DMS153 treated with DMSO at 0.1 percent for 48 hours (cell line): ENCODE data around the gene INPP5J.

Experiments
- DNase-seq: peaks from one replicate; lab custom pipeline; 2025; ENCODE audit not compliant: unreplicated experiment; lab: John Stamatoyannopoulos, UW

INPP5J gene

DNA sequence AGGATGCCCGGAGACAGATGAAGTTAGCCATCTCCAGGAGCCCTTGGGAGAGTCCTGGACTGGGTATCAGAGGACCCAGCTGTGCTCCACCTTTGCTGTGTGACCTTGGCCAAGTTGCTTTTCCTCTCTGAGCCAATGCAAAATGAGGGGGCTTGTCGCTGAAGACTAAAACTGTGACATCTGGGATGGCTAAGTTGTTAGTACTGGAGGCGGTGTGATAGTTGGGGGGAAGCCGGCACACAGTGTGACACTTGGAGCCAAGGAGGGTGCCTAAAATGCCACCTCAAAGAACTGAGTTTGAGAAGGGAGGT is 481 bp downstream of the INPP5J start:
- no peak for DNase-seq

DNA sequence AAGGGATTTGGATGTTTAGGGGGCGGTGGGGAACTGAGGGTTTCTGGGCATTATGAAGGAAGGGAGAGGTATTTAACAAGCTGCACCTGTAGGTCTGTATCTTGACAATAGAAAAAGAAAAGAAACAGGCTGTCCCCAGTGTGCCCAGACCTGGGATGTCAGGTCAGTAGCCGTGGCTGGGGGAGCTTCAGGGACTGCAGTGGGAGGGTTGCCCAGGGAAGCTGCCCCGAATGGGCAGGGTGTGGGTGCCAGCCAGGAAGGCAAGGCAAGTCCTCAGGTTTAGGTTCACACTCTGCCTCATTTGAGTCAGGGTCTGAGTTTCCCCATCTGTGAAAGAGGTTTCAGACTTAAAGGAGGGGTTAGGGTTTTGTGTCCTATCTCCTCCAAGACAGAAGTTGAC is 1.5 kb downstream of the INPP5J start:
- no peak for DNase-seq

GRCh38 chr22:31124811-31125465 is 2.2 kb downstream of the INPP5J start:
- no peak for DNase-seq

- DNase-seq, result no peak
Observed at GRCh38 chr22:31125521-31126117, 2.9 kb downstream of the INPP5J start.

GRCh38 chr22:31126128-31126868 is 3.5 kb downstream of the INPP5J start:
- no peak for DNase-seq

DNA sequence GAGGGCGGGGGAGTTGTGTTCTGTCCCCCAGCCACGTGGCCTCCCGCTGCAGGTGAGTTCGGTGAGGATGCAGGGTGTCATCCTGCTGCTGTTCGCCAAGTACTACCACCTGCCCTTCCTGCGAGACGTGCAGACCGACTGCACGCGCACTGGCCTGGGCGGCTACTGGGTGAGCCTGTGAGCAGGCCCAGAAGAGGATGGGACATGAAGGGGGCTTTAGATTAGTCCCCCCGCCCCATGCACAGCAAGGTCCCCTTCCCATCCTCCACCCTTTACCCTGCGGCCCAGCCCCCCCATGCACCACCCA is 4.1 kb downstream of the INPP5J start:
- DNase-seq, result no peak

- no peak for DNase-seq
Observed at GRCh38 chr22:31127181-31127772, 4.5 kb downstream of the INPP5J start.

GRCh38 chr22:31128156-31128555 is 5.4 kb downstream of the INPP5J start:
- DNase-seq, result no peak

DNA sequence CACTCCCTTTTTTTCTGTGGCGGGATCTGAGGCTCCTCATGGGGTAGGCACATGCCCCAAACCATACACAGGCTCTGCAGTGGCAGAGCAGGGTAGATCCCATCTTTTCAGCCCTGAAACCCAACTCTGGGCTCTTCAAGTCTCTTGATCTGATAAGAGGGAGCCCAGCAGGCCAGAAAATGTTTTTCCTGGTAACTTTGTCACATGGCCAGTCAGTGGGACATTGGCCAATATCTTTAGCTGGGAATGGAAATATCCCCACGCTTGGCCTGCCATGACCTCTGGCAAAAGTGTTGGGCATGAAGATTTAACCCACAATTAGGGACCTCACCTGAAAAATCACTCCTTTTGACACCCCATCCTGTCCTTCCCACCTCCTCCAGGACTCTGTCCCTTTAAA is 8.1 kb downstream of the INPP5J start:
- DNase-seq, result no peak

DNA sequence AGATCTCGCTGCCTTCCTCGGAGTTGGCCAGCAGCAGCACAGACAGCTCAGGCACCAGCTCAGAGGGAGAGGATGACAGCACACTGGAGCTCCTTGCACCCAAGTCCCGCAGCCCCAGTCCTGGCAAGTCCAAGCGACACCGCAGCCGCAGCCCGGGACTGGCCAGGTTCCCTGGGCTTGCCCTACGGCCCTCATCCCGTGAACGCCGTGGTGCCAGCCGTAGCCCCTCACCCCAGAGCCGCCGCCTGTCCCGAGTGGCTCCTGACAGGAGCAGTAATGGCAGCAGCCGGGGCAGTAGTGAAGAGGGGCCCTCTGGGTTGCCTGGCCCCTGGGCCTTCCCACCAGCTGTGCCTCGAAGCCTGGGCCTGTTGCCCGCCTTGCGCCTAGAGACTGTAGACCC is 11.1 kb downstream of the INPP5J start:
- no peak for DNase-seq

GRCh38 chr22:31134688-31135087 is 11.9 kb downstream of the INPP5J start:
- DNase-seq, result no peak

DNA sequence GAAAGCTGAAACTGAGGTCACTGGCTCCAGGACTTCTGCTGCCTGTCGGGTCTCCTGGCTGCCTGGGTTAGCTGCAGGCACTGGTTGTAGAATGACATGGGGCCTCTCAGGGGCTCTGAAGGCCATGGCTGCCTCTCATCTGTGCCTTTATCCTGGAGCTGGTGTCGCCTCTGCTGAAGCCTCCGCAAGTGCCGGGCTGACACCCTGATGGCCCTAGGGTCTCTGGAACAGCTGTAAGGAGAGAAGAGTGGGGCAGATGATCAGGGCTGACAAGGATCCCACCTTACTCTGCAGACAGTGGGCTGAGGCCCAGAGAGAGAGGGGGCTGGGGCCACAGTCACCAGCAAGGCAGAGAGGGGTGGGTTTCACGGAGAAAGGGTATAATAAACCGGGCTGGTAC is 12.9 kb downstream of the INPP5J start:
- DNase-seq, result no peak

- no peak for DNase-seq
Observed at GRCh38 chr22:31136155-31136554, 13.4 kb downstream of the INPP5J start.

DNA sequence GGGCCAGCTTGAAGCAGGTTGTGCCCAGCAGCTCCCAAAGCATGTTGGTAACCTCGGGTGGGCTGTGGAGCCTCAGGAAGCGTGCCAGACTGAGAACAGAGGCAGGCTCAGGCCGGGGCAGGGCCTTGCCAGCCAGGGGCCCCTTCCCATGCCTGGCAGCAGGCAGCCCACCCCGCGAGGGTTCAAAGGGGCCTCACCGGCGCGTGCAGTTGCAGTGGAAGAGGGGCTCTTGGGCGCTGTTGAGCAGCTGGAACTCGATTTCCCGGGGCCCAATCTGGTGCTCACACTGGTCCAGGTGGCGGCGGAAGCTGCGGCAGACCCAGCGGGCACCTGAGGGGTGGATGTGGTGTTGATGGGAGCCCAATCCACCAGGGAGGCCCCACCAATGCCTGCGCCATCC is 13.9 kb downstream of the INPP5J start:
- DNase-seq, result no peak

GRCh38 chr22:31137721-31138120 is 15.0 kb downstream of the INPP5J start:
- DNase-seq, result no peak

- DNase-seq, result no peak
Observed at GRCh38 chr22:31138126-31138525, 15.4 kb downstream of the INPP5J start.

- DNase-seq, result no peak
Observed at GRCh38 chr22:31139066-31139465, 16.3 kb downstream of the INPP5J start.

GRCh38 chr22:31139866-31140716 is 17.3 kb downstream of the INPP5J start, which contains the start of gene PLA2G3:
TSS of gene PLA2G3 (minus strand) at chr22:31140508. CDS start at chr22:31140354, 154 bp downstream.
- peak; percentile 77 for DNase-seq

- no peak for DNase-seq
Observed at GRCh38 chr22:31140746-31141145, 18.0 kb downstream of the INPP5J start.

GRCh38 chr22:31141551-31141950 is 18.8 kb downstream of the INPP5J start:
- DNase-seq, result no peak

- no peak for DNase-seq
Observed at GRCh38 chr22:31142285-31142684, 19.5 kb downstream of the INPP5J start.
